Measurements from ENCODE around the gene CLTB. TPM values are rescaled to one million over a fixed set of nuclear protein-coding genes. Genes with fewer than 3 reads are reported as not detected.

The CLTB gene
- total and polyA plus RNA-seq, 2 donors, result 29.6 to 146 TPM

- WGBS, result 93% methylated on average over 13 of the region's 13 CpGs
- no peak overlapping the region for H3K27ac ChIP-seq (ENCODE audit: low read depth)
- no peaks in the 10 kb centered on the region for H3K4me1 ChIP-seq (ENCODE audit: insufficient read depth)
- H3K36me3 ChIP-seq (ENCODE audit: insufficient read depth), result no peaks in the 10 kb centered on the region
- H3K4me3 ChIP-seq (ENCODE audit: low read depth, low read length), result no peak overlapping the region
- DNase-seq (ENCODE audit: extremely low spot score), result no peak
Measured at GRCh38 chr5:176371621-176372539, 44.5 kb downstream of the CLTB start.

- 87% methylated on average over 8 of the region's 8 CpGs for WGBS
- Histone ChIP-seq H3K4me1 (ENCODE audit: insufficient read depth) (no peaks in the 10 kb centered on the region), H3K27ac (ENCODE audit: low read depth) (no peak overlapping the region), H3K4me3 (ENCODE audit: low read depth, low read length) (no peak overlapping the region), H3K36me3 (ENCODE audit: insufficient read depth) (no peaks in the 10 kb centered on the region)
- DNase-seq (ENCODE audit: extremely low spot score), result no peak
Measured at GRCh38 chr5:176369934-176370711, 46.2 kb downstream of the CLTB start.

GRCh38 chr5:176368726-176369125 lies 47.6 kb downstream of the CLTB start:
- H3K27ac ChIP-seq (ENCODE audit: low read depth), result no peak overlapping the region
- H3K4me3 ChIP-seq (ENCODE audit: low read depth, low read length), result no peak overlapping the region
- DNase-seq (ENCODE audit: extremely low spot score), result no peak
- WGBS, result 94% methylated on average over 13 of the region's 13 CpGs
- H3K36me3 ChIP-seq (ENCODE audit: insufficient read depth), result no peaks in the 10 kb centered on the region
- no peaks in the 10 kb centered on the region for H3K4me1 ChIP-seq (ENCODE audit: insufficient read depth)

- H3K4me1 ChIP-seq (ENCODE audit: insufficient read depth), result no peaks in the 10 kb centered on the region
- peak overlapping the region; percentile 75 for H3K4me3 ChIP-seq (ENCODE audit: low read depth, low read length)
- H3K27ac ChIP-seq (ENCODE audit: low read depth), result no peak overlapping the region
- 43% methylated on average over 38 of the region's 38 CpGs for WGBS
- H3K36me3 ChIP-seq (ENCODE audit: insufficient read depth), result no peaks in the 10 kb centered on the region
- DNase-seq (ENCODE audit: extremely low spot score), result no peak
Measured at GRCh38 chr5:176366232-176366894, 50.0 kb downstream of the CLTB start.

GRCh38 chr5:176365351-176366231 lies 50.7 kb downstream of the CLTB start, which contains the start of gene ARL10:
TSS of gene ARL10 (plus strand) at chr5:176365487. CDS start at chr5:176365564, 77 bp downstream.
- no peaks in the 10 kb centered on the region for H3K4me1 ChIP-seq (ENCODE audit: insufficient read depth)
- H3K36me3 ChIP-seq (ENCODE audit: insufficient read depth), result no peaks in the 10 kb centered on the region
- H3K4me3 ChIP-seq (ENCODE audit: low read depth, low read length), result peak within 1 kb of the TSS; percentile 75
- whole genome bisulfite sequencing, result under 1% methylated on average over 108 of the region's 108 CpGs
- DNase-seq (ENCODE audit: extremely low spot score), result no peak
- H3K27ac ChIP-seq (ENCODE audit: low read depth), result peak within 1 kb of the TSS; percentile 33

- WGBS, result 27% methylated on average over 28 of the region's 28 CpGs
Measured at GRCh38 chr5:176364765-176365350, 51.5 kb downstream of the CLTB start.

GRCh38 chr5:176362233-176362490 lies 54.2 kb downstream of the CLTB start:
- DNase-seq (ENCODE audit: extremely low spot score), result no peak
- Histone ChIP-seq H3K4me1 (ENCODE audit: insufficient read depth) (no peaks in the 10 kb centered on the region), H3K27ac (ENCODE audit: low read depth) (no peak overlapping the region), H3K36me3 (ENCODE audit: insufficient read depth) (no peaks in the 10 kb centered on the region), H3K4me3 (ENCODE audit: low read depth, low read length) (no peak overlapping the region)
- WGBS, result 70% methylated on average over 8 of the region's 8 CpGs

More at GRCh38 chr5:176364765-176365350, 51.5 kb downstream of the CLTB start:
- no peak overlapping the region for H3K27ac ChIP-seq (ENCODE audit: low read depth)
- no peaks in the 10 kb centered on the region for H3K36me3 ChIP-seq (ENCODE audit: insufficient read depth)
- no peak for DNase-seq (ENCODE audit: extremely low spot score)
- H3K4me1 ChIP-seq (ENCODE audit: insufficient read depth), result no peaks in the 10 kb centered on the region
- peak overlapping the region; percentile 75 for H3K4me3 ChIP-seq (ENCODE audit: low read depth, low read length)

- Histone ChIP-seq H3K36me3 (ENCODE audit: insufficient read depth) (no peaks in the 10 kb centered on the region), H3K27ac (ENCODE audit: low read depth) (peak within 1 kb of the TSS; percentile 60), H3K4me1 (ENCODE audit: insufficient read depth) (no peaks in the 10 kb centered on the region), H3K4me3 (ENCODE audit: low read depth, low read length) (peak within 1 kb of the TSS; percentile 81)
- DNase-seq (ENCODE audit: extremely low spot score), result peak; percentile 86
- WGBS, result 2% methylated on average over 56 of the region's 56 CpGs
Measured at GRCh38 chr5:176361437-176362232, 54.7 kb downstream of the CLTB start, which contains the start of gene KIAA1191. TSS of gene KIAA1191 (minus strand) at chr5:176361764. CDS start at chr5:176359508, 2,256 bp downstream.

- peak overlapping the region; percentile 81 for H3K4me3 ChIP-seq (ENCODE audit: low read depth, low read length)
- peak overlapping the region; percentile 60 for H3K27ac ChIP-seq (ENCODE audit: low read depth)
- no peak for DNase-seq (ENCODE audit: extremely low spot score)
- no peaks in the 10 kb centered on the region for H3K4me1 ChIP-seq (ENCODE audit: insufficient read depth)
- no peaks in the 10 kb centered on the region for H3K36me3 ChIP-seq (ENCODE audit: insufficient read depth)
- WGBS, result 2% methylated on average over 27 of the region's 27 CpGs
Measured at GRCh38 chr5:176360894-176361436, 55.4 kb downstream of the CLTB start.

GRCh38 chr5:176359658-176360057 lies 56.7 kb downstream of the CLTB start:
- no peak overlapping the region for H3K4me3 ChIP-seq (ENCODE audit: low read depth, low read length)
- no peak for DNase-seq (ENCODE audit: extremely low spot score)
- 53% methylated on average over 4 of the region's 4 CpGs for WGBS
- H3K36me3 ChIP-seq (ENCODE audit: insufficient read depth), result no peaks in the 10 kb centered on the region
- H3K27ac ChIP-seq (ENCODE audit: low read depth), result no peak overlapping the region
- no peaks in the 10 kb centered on the region for H3K4me1 ChIP-seq (ENCODE audit: insufficient read depth)

- 94% methylated on average over 3 of the region's 3 CpGs for WGBS
- H3K27ac ChIP-seq (ENCODE audit: low read depth), result no peak overlapping the region
- no peak overlapping the region for H3K4me3 ChIP-seq (ENCODE audit: low read depth, low read length)
- no peak for DNase-seq (ENCODE audit: extremely low spot score)
- H3K36me3 ChIP-seq (ENCODE audit: insufficient read depth), result peaks cover 2% of the 10 kb centered on the region
- no peaks in the 10 kb centered on the region for H3K4me1 ChIP-seq (ENCODE audit: insufficient read depth)
Measured at GRCh38 chr5:176356179-176356566, 60.2 kb downstream of the CLTB start.

Measured in urinary bladder (tissue), 4 donors.